GM19328 (cell line): Measurements from ENCODE around the gene FAM111A.

Experiments used
- ATAC-seq: cut with Tn5 transposase; IDR thresholded peaks from one replicate; pipeline ENCODE4 v1.9.1; 2021; ENCODE audit warnings: mild to moderate bottlenecking, moderate library complexity; ENCODE audit not compliant: unreplicated experiment

FAM111A gene

GRCh38 chr11:59199546-59200422, 57.1 kb downstream of the FAM111A start:
- ATAC-seq: peak; percentile 58

DNA sequence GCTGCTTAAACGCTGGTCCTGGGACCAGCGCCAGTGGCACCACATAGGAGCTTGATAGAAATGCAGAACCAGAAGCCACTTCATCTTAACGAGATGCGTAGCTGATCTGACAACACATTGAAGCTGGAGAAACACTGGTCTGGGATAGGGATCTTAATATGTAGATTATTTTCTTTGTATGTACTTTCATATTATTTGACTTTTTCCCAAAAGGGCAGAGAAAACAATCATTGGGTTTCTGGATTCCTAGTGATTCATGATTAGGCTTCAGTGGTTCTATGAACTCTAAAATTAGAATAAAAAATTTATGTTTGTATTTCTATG, 57.7 kb downstream of the FAM111A start:
- ATAC-seq: no peak

DNA sequence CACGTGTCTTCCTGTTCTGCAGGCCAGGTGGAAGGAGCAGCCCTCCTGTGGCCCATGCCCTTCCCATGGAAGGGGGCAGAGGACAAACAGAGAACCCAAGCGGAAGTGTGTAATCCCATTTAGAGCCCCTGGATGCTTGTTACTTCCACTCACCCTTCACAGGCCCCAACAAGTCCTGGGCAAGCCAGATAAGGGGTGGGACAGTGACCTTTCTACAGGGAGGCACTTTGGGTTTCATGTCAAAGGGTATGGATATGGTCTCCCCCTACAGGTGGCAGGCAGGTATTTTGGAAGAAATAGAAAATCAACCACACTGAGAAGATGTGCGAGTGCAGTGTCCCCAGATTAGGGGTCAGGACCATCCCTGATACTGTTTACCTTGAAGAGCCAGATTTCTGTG, 58.7 kb downstream of the FAM111A start:
- ATAC-seq: no peak
